HepG2 (cell line): ENCODE results near the gene KCTD16. TPM values are rescaled to one million over a fixed set of nuclear protein-coding genes. Genes with fewer than 3 reads are reported as not detected.

Experiments
- ATAC-seq: fragments of 200-7000 bp; cut with Tn5 transposase; 3 replicates; pipeline ENCODE4 v1.9.1; 2020; ENCODE audit warnings: mild to moderate bottlenecking, moderate library complexity
- BruUV-seq: library from RNA; stranded (reverse); fragments of 400-500 nt; replicated peaks from 2 replicates; lab custom pipeline; 2021; lab: Mats Ljungman, UMichigan
- CTCF ChIA-PET: fragments of 300-600 bp; formaldehyde crosslinking; extraction: SDS; loops from one replicate; lab custom pipeline; 2021; ENCODE audit warnings: low total read pairs, inconsistent platforms, low intra/inter-chr PET ratio; lab: Yijun Ruan, JAX
- POLR2A ChIA-PET: fragments of 350-600 bp; sonication (Branson Sonifier 250); formaldehyde crosslinking; loops from one replicate; lab custom pipeline; 2020; ENCODE audit warnings: antibody characterized with exemption, inconsistent platforms; lab: Yijun Ruan, JAX
- DNase-seq: peaks from one replicate; pipeline ENCODE4 v3.0.0-alpha.2; 2015; ENCODE audit warnings: low spot score
- FAIRE-seq: peaks from 3 replicates; lab custom pipeline; 2011; peaks lifted over from hg19 to GRCh38; lab: Jason Lieb, UNC
- H2AFZ ChIP-seq: one replicate; pipeline ENCODE4 v1.6.1; 2011; ENCODE audit warnings: low read length, inconsistent platforms
- H3K27ac ChIP-seq: fragments of 300-600 bp; 3 replicates; pipeline ENCODE4 v1.8.0; 2011; ENCODE audit warnings: mixed run types, mild to moderate bottlenecking, mixed read lengths, low read length, inconsistent platforms; ENCODE audit not compliant: insufficient read depth; ENCODE audit errors: extremely low read length
- H3K27me3 ChIP-seq, 2 experiments: fragments of 200-600 bp in 1 of 2; 2 replicates in 1 of 2; 3 replicates in 1 of 2; pipeline versions ENCODE4 v1.6.0 to v1.8.0; 2011; ENCODE audit warnings: low read length in 2 of 2, mild to moderate bottlenecking in 2 of 2, moderate library complexity in 2 of 2, inconsistent platforms in 1 of 2; ENCODE audit not compliant: insufficient read depth in 2 of 2, control insufficient read depth in 1 of 2
- H3K36me3 ChIP-seq, 2 experiments: fragments of 200-600 bp in 1 of 2; replicated peaks in 1 of 2; 2 replicates in 1 of 2; 3 replicates in 1 of 2; pipeline versions ENCODE4 v1.5.1 to v1.8.0; 2011; ENCODE audit warnings: low read length in 2 of 2, inconsistent platforms in 1 of 2; ENCODE audit not compliant: insufficient read depth in 2 of 2, control insufficient read depth in 1 of 2
- H3K4me1 ChIP-seq: 2 replicates; pipeline ENCODE4 v1.5.1; 2012; ENCODE audit warnings: low read length, inconsistent platforms; ENCODE audit not compliant: insufficient read depth
- H3K4me2 ChIP-seq: 2 replicates; pipeline ENCODE4 v1.6.0; 2011; ENCODE audit warnings: low read depth, low read length, inconsistent platforms
- H3K4me3 ChIP-seq, 3 experiments: fragments of 200-600 bp in 1 of 3; sonication (generic), shearing (Covaris generic) in 1 of 3; replicated peaks in 1 of 3; 2 replicates each; pipeline ENCODE4 v1.5.1; 2011 to 2016; ENCODE audit warnings: low read length in 3 of 3, inconsistent platforms in 2 of 3, low read depth in 2 of 3, mild to moderate bottlenecking in 2 of 3, control low read depth in 1 of 3, mixed read lengths in 1 of 3; ENCODE audit not compliant: insufficient read depth in 1 of 3
- H3K79me2 ChIP-seq: one replicate; pipeline ENCODE4 v1.6.1; 2011; ENCODE audit warnings: low read length, inconsistent platforms; ENCODE audit not compliant: insufficient read depth
- H3K9ac ChIP-seq: 2 replicates; pipeline ENCODE4 v1.6.0; 2011; ENCODE audit warnings: mild to moderate bottlenecking, low read depth, low read length, inconsistent platforms; ENCODE audit not compliant: insufficient read depth
- H3K9me3 ChIP-seq: 2 replicates; pipeline ENCODE4 v1.5.1; 2012; ENCODE audit warnings: mild to moderate bottlenecking, low read length
- H4K20me1 ChIP-seq: 2 replicates; pipeline ENCODE4 v1.6.0; 2011; ENCODE audit warnings: inconsistent platforms, mild to moderate bottlenecking, low read length, moderate library complexity; ENCODE audit not compliant: insufficient read depth
- E2F1 ChIP-seq: sonication (generic); formaldehyde crosslinking; IDR thresholded peaks from 2 replicates; pipeline ENCODE4 v1.5.0; 2020; ENCODE audit warnings: missing genetic modification reagents
- ELF3 ChIP-seq: IDR thresholded peaks from 2 replicates; pipeline ENCODE4 v1.6.1; 2016; ENCODE audit warnings: missing genetic modification reagents, missing compliant biosample characterization
- ETS1 ChIP-seq: sonication (generic); formaldehyde crosslinking; IDR thresholded peaks from 2 replicates; pipeline ENCODE4 v1.4.0; 2020; ENCODE audit warnings: missing genetic modification reagents
- NPAS2 ChIP-seq: sonication (generic); formaldehyde crosslinking; IDR thresholded peaks from 2 replicates; pipeline ENCODE4 v1.8.0; 2022; ENCODE audit warnings: mild to moderate bottlenecking, missing genetic modification reagents, borderline replicate concordance
- PLSCR1 ChIP-seq: sonication (generic); formaldehyde crosslinking; IDR thresholded peaks from 2 replicates; pipeline ENCODE4 v1.5.0; 2020; ENCODE audit warnings: missing genetic modification reagents, mild to moderate bottlenecking, borderline replicate concordance
- RFX5 ChIP-seq: IDR thresholded peaks from 2 replicates; pipeline ENCODE4 v1.6.1; 2011; ENCODE audit warnings: low read depth, low read length, improper control_type of control experiment
- RFXAP ChIP-seq: sonication (generic); formaldehyde crosslinking; IDR thresholded peaks from 2 replicates; pipeline ENCODE4 v1.4.0; 2020; ENCODE audit warnings: missing genetic modification reagents, borderline replicate concordance
- RXRB ChIP-seq: IDR thresholded peaks from 2 replicates; pipeline ENCODE4 v1.6.1; 2016; ENCODE audit warnings: borderline replicate concordance, missing genetic modification reagents, missing compliant biosample characterization
- TBL1XR1 ChIP-seq: fragments of 150-350 bp; IDR thresholded peaks from 2 replicates; pipeline ENCODE4 v1.6.1; 2014; ENCODE audit warnings: borderline replicate concordance, low read length; ENCODE audit not compliant: partially characterized antibody
- U2AF1 ChIP-seq: fragments of 200-400 bp; formaldehyde crosslinking; optimal IDR thresholded peaks from 2 replicates; pipeline ENCODE3; 2017; ENCODE audit warnings: mild to moderate bottlenecking, low read depth, low read length
- YEATS4 ChIP-seq: sonication (generic); formaldehyde crosslinking; IDR thresholded peaks from 2 replicates; pipeline ENCODE4 v1.4.0; 2020; ENCODE audit warnings: missing genetic modification reagents, borderline replicate concordance
- ZBTB21 ChIP-seq: sonication (generic); formaldehyde crosslinking; IDR thresholded peaks from 2 replicates; pipeline ENCODE4 v1.4.0; 2020; ENCODE audit warnings: missing genetic modification reagents
- ZNF101 ChIP-seq: sonication (generic); formaldehyde crosslinking; IDR thresholded peaks from 2 replicates; pipeline ENCODE4 v1.4.0; 2020; ENCODE audit warnings: mild to moderate bottlenecking, low read depth, missing genetic modification reagents, borderline replicate concordance
- ZNF329 ChIP-seq: sonication (generic); formaldehyde crosslinking; IDR thresholded peaks from 2 replicates; pipeline ENCODE4 v1.9.0; 2021; ENCODE audit warnings: low read depth, mild to moderate bottlenecking, missing genetic modification reagents
- ZNF589 ChIP-seq: sonication (generic); formaldehyde crosslinking; conservative IDR thresholded peaks from 2 replicates; pipeline ENCODE4 v1.8.0; 2022; ENCODE audit warnings: mild to moderate bottlenecking, moderate library complexity, missing genetic modification reagents
- WGBS: methylation state at CpG from one replicate; pipeline ENCODE4 v1.1.6; 2017; ENCODE audit warnings: low lambda C conversion rate; 5-methylcytosine and 5-hydroxymethylcytosine counted together
- in situ Hi-C: cut with HindIII; loops from 2 replicates; pipeline ENCODE4 v1.10.0; 2017; ENCODE audit warnings: low pct_unique_long_range_greater_than_20kb; ENCODE audit not compliant: extremely low pct_ligation_motif_present
- intact Hi-C: fragments of 100-400 bp; cut with micrococcal nuclease; formaldehyde crosslinking; loops from one replicate; pipeline ENCODE4 v1.10.0; 2022; ENCODE audit not compliant: unreplicated experiment
- polyA plus RNA-seq, 8 experiments: library from polyadenylated mRNA; depleted of rRNA in 3 of 8; stranded (reverse) in 7 of 8; unstranded in 1 of 8; fragments of >200 nt; fragmentation: Illumina TruSeq in 4 of 8; extraction: Trizol in 4 of 8; gene quantifications; 2 replicates each; pipeline versions ENCODE4 v1.2.1 to v1.2.3, GENCODE V29; 2011 to 2016; ENCODE audit warnings: low read depth in 4 of 8, missing spikeins in 1 of 8, mixed read lengths in 1 of 8; ENCODE audit not compliant: insufficient read depth in 1 of 8
- total RNA-seq, 5 experiments: library from RNA; depleted of rRNA; stranded (reverse); fragments of >200 nt; fragmentation: Illumina TruSeq; extraction: Trizol; gene quantifications; 2 replicates each; pipeline ENCODE4 v1.2.3, GENCODE V29; 2016; ENCODE audit warnings: low read depth in 1 of 5

Gene KCTD16
- total and polyA plus RNA-seq, 2 of the 13 experiments (the other 11 are each of a cell fraction or from before 2014, with no cell fraction given): 0.02 to 0.09 TPM

GRCh38 chr5:144462577-144462976 lies 291.9 kb downstream of the KCTD16 start:
- H4K20me1 ChIP-seq: no peaks in the 10 kb centered on the region
- no peak overlapping the region for H3K9ac ChIP-seq
- ATAC-seq (no peak), DNase-seq (no peak), FAIRE-seq (no peak)
- H3K27ac ChIP-seq: no peak overlapping the region
- in situ Hi-C loops: no loop called here
- no TSS peak for BruUV-seq
- H2AFZ ChIP-seq: no peak overlapping the region
- H3K4me3 ChIP-seq: no peak overlapping the region
- TF ChIP-seq RFXAP (no peak), PLSCR1 (no peak), NPAS2 (CRISPR knock-in tag) (no peak), RFX5 (no peak), ETS1 (no peak), ZBTB21 (CRISPR knock-in tag) (no peak), YEATS4 (no peak), ZNF101 (CRISPR knock-in tag) (no peak), E2F1 (no peak), U2AF1 (no peak), ZNF589 (no peak), ZNF329 (no peak), ELF3 (CRISPR knock-in tag) (no peak), RXRB (CRISPR knock-in tag) (no peak), TBL1XR1 (no peak)
- H3K27me3 ChIP-seq: no peaks in the 10 kb centered on the region
- ChIA-PET CTCF (no interaction called here), POLR2A (no interaction called here)
- H3K4me2 ChIP-seq: no peak overlapping the region
- H3K4me1 ChIP-seq: no peaks in the 10 kb centered on the region
- intact Hi-C loops: no loop called here
- no peaks in the 10 kb centered on the region for H3K9me3 ChIP-seq
- H3K36me3 ChIP-seq: no peaks in the 10 kb centered on the region
- no peaks in the 10 kb centered on the region for H3K79me2 ChIP-seq
- WGBS: 0% methylated on average over 2 of the region's 2 CpGs
